HG03442 (cell line): ENCODE results near the gene PRCP.
"Not testable (repeated sequence)": the region's sequence is repeated elsewhere in the genome, so short reads cannot be mapped to it uniquely, and the experiment has no call there.

Experiments
- ATAC-seq: cut with Tn5 transposase; IDR thresholded peaks from one replicate; pipeline ENCODE4 v1.9.1; 2021; ENCODE audit warnings: mild to moderate bottlenecking, moderate library complexity; ENCODE audit not compliant: unreplicated experiment

The PRCP gene

GRCh38 chr11:82900277-82901164, at the start of gene PRCP:
TSS of gene PRCP (minus strand) at chr11:82900430. CDS start at chr11:82900402, 28 bp downstream.
- ATAC-seq, result peak; percentile 79

- no peak for ATAC-seq
Observed at GRCh38 chr11:82949352-82949751, 49.1 kb upstream of the PRCP start.

GRCh38 chr11:82945682-82946081, 45.5 kb upstream of the PRCP start:
- no peak for ATAC-seq

- ATAC-seq, result not testable (repeated sequence)
Observed at GRCh38 chr11:82945041-82945440, 44.8 kb upstream of the PRCP start.

GRCh38 chr11:82944198-82944597, 44.0 kb upstream of the PRCP start:
- no peak for ATAC-seq

- ATAC-seq, result not testable (repeated sequence)
Observed at GRCh38 chr11:82943430-82943829, 43.2 kb upstream of the PRCP start.

- ATAC-seq, result no peak
Observed at GRCh38 chr11:82942376-82942775, 42.1 kb upstream of the PRCP start.

GRCh38 chr11:82939456-82939855, 39.2 kb upstream of the PRCP start:
- no peak for ATAC-seq

GRCh38 chr11:82937554-82937953, 37.3 kb upstream of the PRCP start:
- ATAC-seq, result no peak

GRCh38 chr11:82936261-82936660, 36.0 kb upstream of the PRCP start:
- ATAC-seq, result no peak

GRCh38 chr11:82932564-82932963, 32.3 kb upstream of the PRCP start:
- no peak for ATAC-seq

- no peak for ATAC-seq
Observed at GRCh38 chr11:82930734-82931133, 30.5 kb upstream of the PRCP start.

- ATAC-seq, result peak; percentile 50
Observed at GRCh38 chr11:82930229-82930628, 30.0 kb upstream of the PRCP start.

GRCh38 chr11:82929121-82929520, 28.9 kb upstream of the PRCP start:
- no peak for ATAC-seq

GRCh38 chr11:82927264-82927880, 27.1 kb upstream of the PRCP start:
- peak; percentile 78 for ATAC-seq

- ATAC-seq, result no peak
Observed at GRCh38 chr11:82924522-82925224, 24.4 kb upstream of the PRCP start.

- not testable (repeated sequence) for ATAC-seq
Observed at GRCh38 chr11:82922396-82923173, 22.4 kb upstream of the PRCP start.

- not testable (repeated sequence) for ATAC-seq
Observed at GRCh38 chr11:82920227-82920626, 20.0 kb upstream of the PRCP start.

GRCh38 chr11:82919786-82920185, 19.6 kb upstream of the PRCP start:
- ATAC-seq, result not testable (repeated sequence)

- ATAC-seq, result no peak
Observed at GRCh38 chr11:82909015-82909640, 8.9 kb upstream of the PRCP start.
